NCI-H1092 treated with DMSO at 0.1 percent for 48 hours (cell line): ENCODE measurements around the gene VPS13D.

Experiments
- DNase-seq: peaks from one replicate; lab custom pipeline; 2025; lab: John Stamatoyannopoulos, UW

VPS13D gene

DNA sequence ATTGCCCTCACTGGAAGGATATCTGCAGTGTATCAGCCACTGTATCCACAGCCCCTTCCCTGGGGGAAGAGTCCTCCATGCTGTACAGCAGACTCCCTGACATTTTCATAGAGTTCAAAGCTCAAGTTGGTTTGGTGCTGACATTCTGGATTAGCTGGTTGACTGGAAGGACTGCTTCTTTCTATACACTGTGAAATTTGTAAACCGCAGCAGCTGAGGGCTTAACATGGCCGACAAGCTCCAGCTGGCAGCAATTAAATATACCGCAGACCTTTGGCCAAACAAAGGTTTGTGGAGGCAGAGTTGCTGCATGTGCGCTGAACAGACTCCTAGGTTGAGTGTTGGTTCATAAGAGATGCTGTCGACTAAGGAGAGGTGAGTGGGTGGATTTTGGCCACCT, 261.8 kb downstream of the VPS13D start:
- no peak for DNase-seq

- no peak for DNase-seq
Observed at GRCh38 chr1:12495725-12496124, 265.9 kb downstream of the VPS13D start.

DNA sequence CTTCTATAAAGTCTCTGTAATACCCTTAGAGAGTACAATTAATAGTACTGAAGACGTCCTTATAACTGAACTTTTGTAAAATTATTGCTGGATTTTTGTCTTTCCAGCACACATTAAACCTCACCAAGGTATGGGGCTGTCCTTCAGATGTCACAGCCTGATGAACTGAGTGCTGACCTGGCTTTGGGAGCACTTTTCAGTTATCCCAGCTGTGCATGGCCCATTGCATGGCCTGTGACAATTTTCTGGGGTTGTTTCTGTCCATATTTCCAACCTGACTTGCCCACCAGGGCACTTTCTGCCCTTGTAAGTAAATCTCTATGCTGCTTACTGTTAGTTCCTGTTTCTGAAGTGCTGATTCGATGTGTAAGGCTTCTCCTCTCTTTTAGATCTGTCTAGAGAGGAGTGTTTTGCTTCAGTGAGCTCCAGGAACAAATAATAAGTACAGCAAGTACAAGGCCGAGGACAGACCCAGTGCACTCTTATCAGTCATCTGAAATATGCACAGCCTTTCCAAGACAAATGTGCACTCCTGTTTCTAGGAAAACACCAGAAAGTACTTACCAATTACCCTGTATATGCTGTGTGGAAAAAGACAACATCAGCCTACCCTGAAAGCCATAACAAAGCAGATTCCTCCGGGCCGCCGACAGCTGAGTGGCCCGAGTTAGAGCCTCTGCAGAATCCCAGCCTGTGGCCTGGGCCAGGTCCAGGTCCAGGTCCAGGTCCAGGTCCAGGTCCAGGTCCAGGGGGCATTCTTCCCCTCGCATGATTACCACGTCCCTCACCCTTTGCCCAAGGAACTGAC, 266.5 kb downstream of the VPS13D start:
- no peak for DNase-seq

- no peak for DNase-seq
Observed at GRCh38 chr1:12499539-12500240, 269.9 kb downstream of the VPS13D start.

DNA sequence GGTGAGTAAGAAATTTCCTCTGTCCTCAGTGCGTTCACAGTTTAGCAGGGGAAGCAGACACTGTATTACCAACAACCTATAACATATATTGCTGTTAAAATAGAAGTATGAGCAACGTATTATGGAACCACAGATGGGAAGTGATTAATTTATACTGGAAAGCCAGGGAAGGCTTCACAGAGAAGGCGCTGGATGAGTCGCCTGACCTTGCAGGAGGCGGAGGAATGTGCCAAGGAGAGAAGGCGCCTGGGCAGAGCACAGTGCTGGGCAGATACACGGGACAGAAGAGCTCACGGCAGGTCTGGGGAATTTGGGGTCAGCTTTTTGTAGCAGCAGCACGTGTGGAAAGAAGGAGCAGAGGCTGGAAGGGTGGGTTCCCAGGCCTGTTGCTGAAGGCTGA, 271.8 kb downstream of the VPS13D start:
- DNase-seq, result no peak

GRCh38 chr1:12502336-12503109, 272.7 kb downstream of the VPS13D start:
- DNase-seq, result no peak

- no peak for DNase-seq
Observed at GRCh38 chr1:12503709-12504108, 273.9 kb downstream of the VPS13D start.

DNA sequence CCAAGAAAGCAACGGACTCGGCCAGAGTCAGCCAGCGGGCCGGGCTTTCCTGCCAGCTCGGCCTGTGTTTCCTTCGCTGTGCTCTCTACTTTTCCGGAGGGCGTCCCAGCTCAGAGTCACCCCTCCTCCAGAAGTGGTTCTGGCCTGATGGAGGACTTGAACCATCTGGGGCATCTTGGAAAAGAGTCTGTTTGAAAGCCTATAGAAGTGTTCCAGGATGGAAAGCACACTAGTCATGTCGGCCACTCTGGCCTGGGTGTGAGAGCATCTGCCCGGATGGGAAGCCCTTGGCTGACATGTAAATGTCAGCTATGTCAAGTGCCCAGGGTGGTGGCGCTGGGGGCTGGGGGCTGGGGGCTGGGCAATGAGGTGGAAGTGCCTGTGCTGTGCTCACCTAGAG, 274.8 kb downstream of the VPS13D start:
- DNase-seq, result no peak

GRCh38 chr1:12505231-12505630, 275.4 kb downstream of the VPS13D start:
- no peak for DNase-seq

- no peak for DNase-seq
Observed at GRCh38 chr1:12505639-12506280, 275.9 kb downstream of the VPS13D start.

- DNase-seq, result no peak
Observed at GRCh38 chr1:12506281-12507280, 276.8 kb downstream of the VPS13D start.

DNA sequence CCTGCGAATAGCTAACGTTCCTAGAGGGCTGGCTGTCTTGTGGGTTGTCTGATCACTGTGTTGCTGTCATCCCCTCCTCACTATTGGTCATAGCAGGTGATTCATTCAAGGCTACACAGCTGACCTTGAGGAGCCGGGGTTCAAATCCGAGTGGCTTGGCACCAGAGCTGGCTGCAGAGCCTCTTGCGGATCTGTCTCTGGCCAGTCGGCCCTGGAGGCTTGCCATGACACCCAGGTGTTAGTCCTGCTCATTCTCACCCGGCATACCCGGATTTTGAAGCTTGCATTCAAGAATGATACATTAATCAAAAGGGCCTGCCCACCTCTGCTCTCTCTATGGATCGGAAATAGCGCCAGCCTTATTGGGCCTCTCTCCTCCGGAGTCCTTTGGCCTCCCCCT, 277.8 kb downstream of the VPS13D start:
- no peak for DNase-seq

DNA sequence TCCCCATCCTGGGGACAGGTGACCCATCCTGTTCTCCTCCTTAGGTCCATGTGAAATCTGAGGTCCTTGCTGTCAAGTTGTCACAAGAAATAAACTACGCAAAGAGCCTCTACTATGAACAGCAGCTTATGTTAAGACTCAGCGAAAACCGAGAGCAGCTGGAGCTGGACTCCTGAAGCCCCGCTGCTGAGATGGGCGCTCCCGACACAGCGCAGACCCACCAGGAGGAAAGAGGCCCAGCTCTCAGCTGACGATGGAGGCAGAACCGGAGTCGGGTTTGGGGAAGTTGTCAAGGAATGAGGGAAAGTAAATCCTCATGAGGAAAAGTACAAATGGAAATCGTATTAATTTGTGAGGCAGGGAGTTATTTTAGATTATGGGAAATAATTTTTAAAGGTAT, 279.0 kb downstream of the VPS13D start:
- DNase-seq, result no peak

GRCh38 chr1:12511128-12511484, 281.3 kb downstream of the VPS13D start:
- DNase-seq, result no peak

DNA sequence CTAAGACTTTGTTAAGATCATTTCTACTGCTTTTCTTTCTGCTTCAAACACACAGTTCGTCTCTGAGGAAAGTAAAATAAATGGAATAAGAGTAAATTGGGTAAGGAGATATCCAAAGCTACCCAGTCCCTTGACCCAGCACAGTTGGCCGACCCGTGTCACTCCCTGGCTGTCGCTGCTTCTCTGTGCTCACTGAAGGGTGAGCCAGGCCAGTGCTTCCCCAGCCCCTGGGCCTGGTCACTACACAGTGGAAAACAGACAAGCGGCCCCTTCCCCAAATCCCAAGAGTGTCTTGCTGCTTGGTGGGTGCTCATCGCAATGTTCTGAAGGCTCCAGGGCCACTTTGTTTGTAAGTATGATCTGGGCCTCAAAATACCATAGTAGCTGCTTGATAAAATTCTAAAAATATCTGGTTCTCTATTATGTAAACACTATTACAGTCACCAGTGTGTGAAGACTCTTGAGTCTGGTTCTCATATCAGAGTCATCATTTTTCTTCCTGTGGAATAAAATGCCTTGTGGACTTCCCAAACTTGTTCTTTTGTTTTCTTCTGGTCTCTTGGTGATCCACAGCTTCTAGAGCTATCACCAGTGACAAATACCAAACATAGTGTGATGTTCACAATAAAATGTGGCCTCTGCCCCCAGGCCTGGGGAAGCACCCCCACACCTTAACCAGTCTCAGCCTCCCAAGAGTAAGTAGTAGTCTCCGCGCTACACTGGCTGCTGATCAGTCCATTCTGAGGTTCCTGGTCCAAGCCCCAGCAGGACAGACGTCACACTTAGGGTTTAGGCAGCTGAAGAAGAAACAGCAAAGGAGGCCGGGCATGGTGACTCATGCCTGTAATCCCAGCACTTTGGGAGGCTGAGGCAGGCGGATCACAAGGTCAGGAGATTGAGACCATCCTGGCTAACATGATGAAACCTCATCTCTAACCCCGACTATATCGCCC, 282.0 kb downstream of the VPS13D start:
- no peak for DNase-seq

DNA sequence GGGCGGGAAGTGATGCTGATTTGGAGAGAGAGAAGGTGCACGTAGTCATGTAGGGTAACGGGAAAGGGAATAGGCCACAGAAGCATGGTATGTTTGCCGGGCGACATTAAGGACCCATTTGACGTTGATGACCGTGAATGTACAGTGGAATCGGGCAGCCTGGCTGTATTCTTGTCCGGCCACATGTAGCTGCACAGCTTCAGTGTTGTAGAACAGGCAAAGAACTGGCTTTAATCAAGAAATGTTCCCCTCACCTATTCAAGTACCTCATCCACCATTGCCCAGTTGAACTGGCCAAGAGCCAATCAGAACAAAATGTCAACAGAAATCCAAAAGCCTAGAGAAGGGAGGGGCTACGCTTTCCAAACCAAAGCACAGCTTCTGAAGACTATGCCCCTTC, 283.4 kb downstream of the VPS13D start:
- peak; percentile 60 for DNase-seq

DNA sequence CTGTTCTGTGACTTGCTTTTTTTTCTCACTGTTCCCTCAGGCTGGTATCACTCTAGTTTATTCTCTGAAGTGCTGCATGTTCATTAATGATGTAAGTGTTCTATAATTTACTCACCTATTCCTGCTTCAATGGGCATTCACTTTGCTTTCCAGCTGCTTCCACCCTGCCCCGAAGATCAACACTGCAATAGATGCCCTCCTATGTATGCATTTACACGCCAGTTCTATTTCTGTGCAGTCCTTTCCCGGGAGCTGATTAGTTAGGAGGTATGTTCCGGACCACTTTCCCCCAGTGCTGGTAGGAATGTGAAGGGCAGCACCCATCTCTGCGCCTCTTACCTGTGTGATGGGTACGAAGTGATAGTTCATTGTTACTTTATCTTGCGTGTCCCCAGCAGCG, 284.8 kb downstream of the VPS13D start:
- no peak for DNase-seq

DNA sequence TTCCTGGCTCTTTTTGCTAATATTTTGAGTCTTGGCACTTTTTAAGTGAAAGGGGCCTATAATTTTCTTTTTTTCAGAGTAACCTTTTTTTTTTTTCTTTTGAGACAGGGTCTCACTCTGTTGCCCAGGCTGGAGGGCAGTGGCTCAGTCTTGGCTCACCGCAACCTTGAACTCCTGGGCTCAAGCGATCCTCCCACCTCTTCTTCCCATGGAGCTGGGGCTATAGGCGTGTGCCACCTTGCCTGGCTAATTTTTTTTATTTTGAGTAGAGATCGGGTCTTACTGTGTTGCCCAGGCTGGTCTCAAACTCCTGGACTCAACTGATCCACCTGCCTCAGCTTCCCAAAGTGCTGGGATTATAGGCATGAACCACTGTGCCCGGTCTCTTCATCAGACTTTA, 285.4 kb downstream of the VPS13D start:
- no peak for DNase-seq

DNA sequence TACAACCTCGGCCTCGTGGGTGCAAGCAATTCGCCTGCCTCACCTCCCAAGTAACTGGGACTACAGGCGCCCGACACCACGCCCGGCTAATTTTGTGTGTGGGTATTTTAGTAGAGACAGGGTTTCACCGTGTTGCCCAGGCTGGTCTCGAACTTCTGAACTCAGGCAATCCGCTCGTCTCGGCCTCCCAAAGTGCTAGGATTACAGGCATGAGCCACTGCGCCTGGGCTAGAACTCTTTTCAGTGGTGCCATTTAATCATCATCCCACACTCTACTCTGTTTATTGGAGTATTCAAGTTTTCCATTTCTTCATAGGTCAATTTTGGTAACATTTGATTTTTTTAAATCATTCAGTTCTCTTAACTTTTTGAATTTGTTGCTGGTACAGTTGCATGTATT, 286.9 kb downstream of the VPS13D start:
- no peak for DNase-seq
